ENCODE results near the gene ACTG2. TPM values are rescaled to one million over a fixed set of nuclear protein-coding genes. Genes with fewer than 3 reads are reported as not detected.

Gene ACTG2
- 1 to 10 TPM in 1 of 2 donors, under 1 TPM in 1; under 0.01 to 4.7 TPM for total RNA-seq

GRCh38 chr2:73892631-73893329 lies at the start of gene ACTG2:
TSS of gene ACTG2 (plus strand) at chr2:73893008. CDS start at chr2:73901312, 8,304 bp downstream.

GRCh38 chr2:73926493-73927327 lies 33.9 kb downstream of the ACTG2 start, which contains the start of gene DGUOK:
TSS of gene DGUOK (plus strand) at chr2:73926880. CDS start at chr2:73926911, 31 bp downstream.

Small RNA genes lying within 50 kb of the gene (small RNA-seq; reads per million reads assigned to genes)
- gene RNA5SP97: 0 to 0.17 reads per million in 2 donors

Other genes with a start within 250 kb of the ACTG2 start
- 10 to 100 TPM; 23.1 to 33.0 TPM for gene TPRKB, start 155.7 kb upstream of the ACTG2 start, total RNA-seq
- gene DUSP11, start 112.9 kb upstream of the ACTG2 start, total RNA-seq: 10 to 100 TPM; 20.0 to 24.3 TPM
- not detected for gene C2orf78, start 108.8 kb upstream of the ACTG2 start, total RNA-seq
- 10 to 100 TPM; 31.0 to 41.3 TPM for gene STAMBP, start 64.0 kb upstream of the ACTG2 start, total RNA-seq
- gene DGUOK, start 33.9 kb downstream of the ACTG2 start, total RNA-seq: 10 to 100 TPM; 45.4 to 67.3 TPM
- 1 to 10 TPM; 2.1 to 3.3 TPM for gene TET3, start 91.9 kb downstream of the ACTG2 start, total RNA-seq